HEK293 (cell line): ENCODE data around the gene THY1.

ENCODE experiments used
- GFI1B ChIP-seq: fragments of 450-650 bp; formaldehyde crosslinking; IDR thresholded peaks from 2 replicates; pipeline ENCODE4 v1.5.1; 2016; ENCODE audit warnings: missing biosample characterization, missing genetic modification characterization
- GLIS1 ChIP-seq: fragments of 450-650 bp; formaldehyde crosslinking; IDR thresholded peaks from 2 replicates; pipeline ENCODE4 v1.5.1; 2016; ENCODE audit warnings: missing biosample characterization, missing genetic modification characterization
- HOXD13 ChIP-seq: sonication (generic); formaldehyde crosslinking; IDR thresholded peaks from 2 replicates; pipeline ENCODE4 v1.8.0; 2022; ENCODE audit warnings: missing genetic modification reagents, borderline replicate concordance
- TCF7L2 ChIP-seq: IDR thresholded peaks from 2 replicates; pipeline ENCODE4 v1.6.1; 2011; ENCODE audit warnings: low read depth, mild to moderate bottlenecking, inconsistent platforms, low read length, moderate library complexity, borderline replicate concordance
- YY1 ChIP-seq: fragments of 450-650 bp; formaldehyde crosslinking; IDR thresholded peaks from 2 replicates; pipeline ENCODE4 v1.5.1; 2018; ENCODE audit warnings: missing biosample characterization, missing genetic modification characterization
- ZBTB20 ChIP-seq: fragments of 450-650 bp; formaldehyde crosslinking; IDR thresholded peaks from 2 replicates; pipeline ENCODE4 v1.5.1; 2016; ENCODE audit warnings: missing biosample characterization, missing genetic modification characterization
- ZFP37 ChIP-seq: fragments of 450-650 bp; formaldehyde crosslinking; IDR thresholded peaks from 2 replicates; pipeline ENCODE4 v1.5.1; 2016; ENCODE audit warnings: missing biosample characterization, missing genetic modification characterization
- ZFP41 ChIP-seq: fragments of 450-650 bp; formaldehyde crosslinking; IDR thresholded peaks from 2 replicates; pipeline ENCODE4 v1.5.1; 2016; ENCODE audit warnings: missing biosample characterization, missing genetic modification characterization, borderline replicate concordance
- ZIC2 ChIP-seq: fragments of 450-650 bp; formaldehyde crosslinking; IDR thresholded peaks from 2 replicates; pipeline ENCODE4 v1.5.1; 2016; ENCODE audit warnings: missing biosample characterization, missing genetic modification characterization
- ZNF10 ChIP-seq: fragments of 450-650 bp; formaldehyde crosslinking; IDR thresholded peaks from 2 replicates; pipeline ENCODE4 v1.5.1; 2017; ENCODE audit warnings: missing biosample characterization, missing genetic modification characterization
- ZNF114 ChIP-seq: fragments of 450-650 bp; formaldehyde crosslinking; IDR thresholded peaks from 2 replicates; pipeline ENCODE4 v1.5.0; 2017; ENCODE audit warnings: missing biosample characterization, missing genetic modification characterization
- ZNF16 ChIP-seq: fragments of 450-650 bp; formaldehyde crosslinking; IDR thresholded peaks from 2 replicates; pipeline ENCODE4 v1.5.1; 2016; ENCODE audit warnings: low read depth, missing biosample characterization, missing genetic modification characterization
- ZNF19 ChIP-seq: fragments of 450-650 bp; formaldehyde crosslinking; IDR thresholded peaks from 2 replicates; pipeline ENCODE4; 2016; ENCODE audit warnings: missing biosample characterization, missing genetic modification characterization, low read depth
- ZNF24 ChIP-seq: fragments of 450-650 bp; formaldehyde crosslinking; IDR thresholded peaks from 2 replicates; pipeline ENCODE4 v1.5.1; 2016; ENCODE audit warnings: missing biosample characterization, missing genetic modification characterization
- ZNF354C ChIP-seq: fragments of 450-650 bp; formaldehyde crosslinking; IDR thresholded peaks from 2 replicates; pipeline ENCODE4 v1.5.1; 2016; ENCODE audit warnings: missing biosample characterization, missing genetic modification characterization, low read depth, borderline replicate concordance
- ZNF473 ChIP-seq: fragments of 450-650 bp; formaldehyde crosslinking; IDR thresholded peaks from 2 replicates; pipeline ENCODE4 v1.5.1; 2017; ENCODE audit warnings: missing biosample characterization, missing genetic modification characterization
- ZNF510 ChIP-seq: fragments of 450-650 bp; formaldehyde crosslinking; IDR thresholded peaks from 2 replicates; pipeline ENCODE4 v1.5.1; 2018; ENCODE audit warnings: mild to moderate bottlenecking, missing genetic modification characterization, missing biosample characterization; ENCODE audit not compliant: insufficient replicate concordance
- ZNF549 ChIP-seq: fragments of 450-650 bp; IDR thresholded peaks from 2 replicates; pipeline ENCODE4 v1.5.1; 2018; ENCODE audit warnings: missing biosample characterization, missing genetic modification characterization, mild to moderate bottlenecking, inconsistent platforms, moderate library complexity
- ZNF555 ChIP-seq: fragments of 450-650 bp; formaldehyde crosslinking; conservative IDR thresholded peaks from 2 replicates; pipeline ENCODE4 v1.5.1; 2017; ENCODE audit warnings: missing biosample characterization, mild to moderate bottlenecking, missing genetic modification characterization, inconsistent platforms
- ZNF776 ChIP-seq: fragments of 450-650 bp; formaldehyde crosslinking; IDR thresholded peaks from 2 replicates; pipeline ENCODE4 v1.5.0; 2017; ENCODE audit warnings: missing biosample characterization, missing genetic modification characterization, borderline replicate concordance
- ZNF792 ChIP-seq: fragments of 450-650 bp; formaldehyde crosslinking; IDR thresholded peaks from 2 replicates; pipeline ENCODE4 v1.5.1; 2016; ENCODE audit warnings: missing biosample characterization, missing genetic modification characterization
- ZSCAN16 ChIP-seq: fragments of 450-650 bp; formaldehyde crosslinking; IDR thresholded peaks from 2 replicates; pipeline ENCODE4 v1.5.1; 2016; ENCODE audit warnings: missing biosample characterization, missing genetic modification characterization
- TF ChIP-seq, protein P1 (sequence below): fragments of 450-650 bp; formaldehyde crosslinking; IDR thresholded peaks from 2 replicates; pipeline ENCODE4 v1.5.1; 2016; ENCODE audit warnings: missing biosample characterization, missing genetic modification characterization
- TF ChIP-seq, protein P2 (sequence below): fragments of 450-650 bp; formaldehyde crosslinking; IDR thresholded peaks from 2 replicates; pipeline ENCODE4 v1.5.1; 2016; ENCODE audit warnings: missing biosample characterization, missing genetic modification characterization
- TF ChIP-seq, protein P3 (sequence below): fragments of 450-650 bp; formaldehyde crosslinking; optimal IDR thresholded peaks from 2 replicates; pipeline ENCODE3; 2016; ENCODE audit warnings: missing biosample characterization, mild to moderate bottlenecking, missing genetic modification characterization
- TF ChIP-seq, protein P4 (sequence below): fragments of 450-650 bp; formaldehyde crosslinking; conservative IDR thresholded peaks from 2 replicates; pipeline ENCODE4 v1.5.1; 2016; ENCODE audit warnings: low read depth, missing biosample characterization, missing genetic modification characterization
- TF ChIP-seq, protein P5 (sequence below): fragments of 450-650 bp; formaldehyde crosslinking; IDR thresholded peaks from 2 replicates; pipeline ENCODE4 v1.5.1; 2016; ENCODE audit warnings: missing biosample characterization, missing genetic modification characterization
- TF ChIP-seq, protein P6 (sequence below): fragments of 450-650 bp; formaldehyde crosslinking; IDR thresholded peaks from 2 replicates; pipeline ENCODE4 v1.5.1; 2016; ENCODE audit warnings: missing biosample characterization, missing genetic modification characterization

THY1 gene

DNA sequence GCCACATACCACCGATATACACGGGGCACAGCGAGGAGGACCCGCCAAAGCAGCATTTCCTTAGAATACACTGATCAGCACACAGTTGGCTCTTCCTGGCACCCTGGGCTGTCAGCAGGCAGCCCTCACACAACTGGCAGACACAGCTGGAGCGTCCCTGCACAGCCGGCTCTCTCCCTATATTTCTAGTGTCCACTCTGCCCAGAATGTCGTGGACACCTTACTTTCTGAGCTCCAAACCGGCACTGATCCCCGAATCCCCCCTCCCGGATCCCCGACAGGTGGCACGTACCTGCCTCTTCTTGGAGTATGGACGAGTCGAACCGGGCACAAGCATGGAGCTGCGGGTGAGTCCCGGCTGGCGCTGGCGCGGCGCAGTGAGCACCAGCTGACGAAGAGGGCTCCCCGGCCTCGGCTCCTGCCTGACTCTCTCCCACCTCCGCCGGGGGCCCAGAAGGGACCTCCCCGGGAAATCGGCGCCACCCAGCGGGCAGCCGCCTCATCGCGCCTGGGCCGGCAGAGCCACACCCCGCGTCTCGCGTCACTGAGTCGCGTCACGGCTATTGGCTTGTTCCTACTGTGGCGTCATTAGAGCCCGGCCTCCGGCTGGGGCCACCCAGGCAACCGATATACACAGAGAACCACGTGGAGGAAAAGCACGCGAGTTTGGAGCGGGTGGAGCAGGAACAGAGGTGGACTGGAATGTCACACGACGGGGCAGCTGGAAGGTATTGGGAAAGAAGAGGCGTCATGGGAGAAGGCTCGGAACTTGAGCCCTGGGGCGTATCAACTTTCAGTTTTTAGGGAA, 41.6 kb downstream of the THY1 start, which contains the start of gene USP2 (continued):
- TF ChIP-seq, protein P1, sequence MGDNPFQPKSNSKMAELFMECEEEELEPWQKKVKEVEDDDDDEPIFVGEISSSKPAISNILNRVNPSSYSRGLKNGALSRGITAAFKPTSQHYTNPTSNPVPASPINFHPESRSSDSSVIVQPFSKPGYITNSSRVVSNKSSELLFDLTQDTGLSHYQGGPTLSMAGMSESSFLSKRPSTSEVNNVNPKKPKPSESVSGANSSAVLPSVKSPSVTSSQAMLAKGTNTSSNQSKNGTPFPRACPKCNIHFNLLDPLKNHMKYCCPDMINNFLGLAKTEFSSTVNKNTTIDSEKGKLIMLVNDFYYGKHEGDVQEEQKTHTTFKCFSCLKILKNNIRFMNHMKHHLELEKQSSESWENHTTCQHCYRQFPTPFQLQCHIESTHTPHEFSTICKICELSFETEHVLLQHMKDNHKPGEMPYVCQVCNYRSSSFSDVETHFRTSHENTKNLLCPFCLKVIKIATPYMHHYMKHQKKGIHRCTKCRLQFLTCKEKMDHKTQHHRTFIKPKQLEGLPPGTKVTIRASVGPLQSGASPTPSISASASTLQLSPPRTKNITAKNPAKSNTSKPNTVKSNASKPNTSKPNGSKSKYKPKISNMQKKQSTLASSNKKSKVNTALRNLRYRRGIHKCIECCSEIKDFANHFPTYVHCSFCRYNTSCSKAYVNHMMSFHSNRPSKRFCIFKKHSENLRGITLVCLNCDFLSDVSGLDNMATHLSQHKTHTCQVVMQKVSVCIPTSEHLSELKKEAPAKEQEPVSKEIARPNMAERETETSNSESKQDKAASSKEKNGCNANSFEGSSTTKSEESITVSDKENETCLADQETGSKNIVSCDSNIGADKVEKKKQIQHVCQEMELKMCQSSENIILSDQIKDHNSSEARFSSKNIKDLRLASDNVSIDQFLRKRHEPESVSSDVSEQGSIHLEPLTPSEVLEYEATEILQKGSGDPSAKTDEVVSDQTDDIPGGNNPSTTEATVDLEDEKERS (tag by site-specific recombination), result no peak
- TF ChIP-seq ZNF354C (tag by site-specific recombination) (no peak), ZNF549 (tag by site-specific recombination) (no peak), ZNF114 (tag by site-specific recombination) (no peak), ZFP37 (tag by site-specific recombination) (no peak; the same call in 1 of the 2 replicates), ZNF792 (tag by site-specific recombination) (no peak), ZNF555 (tag by site-specific recombination) (no peak), ZIC2 (tag by site-specific recombination) (peak; percentile 90), ZNF510 (no peak), ZSCAN16 (no peak), ZNF19 (tag by site-specific recombination) (no peak), GFI1B (no peak), ZFP41 (no peak), YY1 (tag by site-specific recombination) (no peak), ZNF10 (no peak), ZNF16 (tag by site-specific recombination) (no peak), GLIS1 (peak; percentile 86), TCF7L2 (no peak), ZNF24 (tag by site-specific recombination) (no peak), ZNF776 (tag by site-specific recombination) (no peak), ZNF473 (no peak), ZBTB20 (tag by site-specific recombination) (peak; percentile 97), HOXD13 (CRISPR knock-in tag) (no peak)
- TF ChIP-seq, protein P2, sequence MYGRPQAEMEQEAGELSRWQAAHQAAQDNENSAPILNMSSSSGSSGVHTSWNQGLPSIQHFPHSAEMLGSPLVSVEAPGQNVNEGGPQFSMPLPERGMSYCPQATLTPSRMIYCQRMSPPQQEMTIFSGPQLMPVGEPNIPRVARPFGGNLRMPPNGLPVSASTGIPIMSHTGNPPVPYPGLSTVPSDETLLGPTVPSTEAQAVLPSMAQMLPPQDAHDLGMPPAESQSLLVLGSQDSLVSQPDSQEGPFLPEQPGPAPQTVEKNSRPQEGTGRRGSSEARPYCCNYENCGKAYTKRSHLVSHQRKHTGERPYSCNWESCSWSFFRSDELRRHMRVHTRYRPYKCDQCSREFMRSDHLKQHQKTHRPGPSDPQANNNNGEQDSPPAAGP (tag by site-specific recombination), result peak; percentile 51; the same call in 1 of the 2 replicates
- TF ChIP-seq, protein P3, sequence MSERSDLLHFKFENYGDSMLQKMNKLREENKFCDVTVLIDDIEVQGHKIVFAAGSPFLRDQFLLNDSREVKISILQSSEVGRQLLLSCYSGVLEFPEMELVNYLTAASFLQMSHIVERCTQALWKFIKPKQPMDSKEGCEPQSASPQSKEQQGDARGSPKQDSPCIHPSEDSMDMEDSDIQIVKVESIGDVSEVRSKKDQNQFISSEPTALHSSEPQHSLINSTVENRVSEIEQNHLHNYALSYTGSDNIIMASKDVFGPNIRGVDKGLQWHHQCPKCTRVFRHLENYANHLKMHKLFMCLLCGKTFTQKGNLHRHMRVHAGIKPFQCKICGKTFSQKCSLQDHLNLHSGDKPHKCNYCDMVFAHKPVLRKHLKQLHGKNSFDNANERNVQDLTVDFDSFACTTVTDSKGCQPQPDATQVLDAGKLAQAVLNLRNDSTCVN, result peak; percentile 26
- TF ChIP-seq, protein P4, sequence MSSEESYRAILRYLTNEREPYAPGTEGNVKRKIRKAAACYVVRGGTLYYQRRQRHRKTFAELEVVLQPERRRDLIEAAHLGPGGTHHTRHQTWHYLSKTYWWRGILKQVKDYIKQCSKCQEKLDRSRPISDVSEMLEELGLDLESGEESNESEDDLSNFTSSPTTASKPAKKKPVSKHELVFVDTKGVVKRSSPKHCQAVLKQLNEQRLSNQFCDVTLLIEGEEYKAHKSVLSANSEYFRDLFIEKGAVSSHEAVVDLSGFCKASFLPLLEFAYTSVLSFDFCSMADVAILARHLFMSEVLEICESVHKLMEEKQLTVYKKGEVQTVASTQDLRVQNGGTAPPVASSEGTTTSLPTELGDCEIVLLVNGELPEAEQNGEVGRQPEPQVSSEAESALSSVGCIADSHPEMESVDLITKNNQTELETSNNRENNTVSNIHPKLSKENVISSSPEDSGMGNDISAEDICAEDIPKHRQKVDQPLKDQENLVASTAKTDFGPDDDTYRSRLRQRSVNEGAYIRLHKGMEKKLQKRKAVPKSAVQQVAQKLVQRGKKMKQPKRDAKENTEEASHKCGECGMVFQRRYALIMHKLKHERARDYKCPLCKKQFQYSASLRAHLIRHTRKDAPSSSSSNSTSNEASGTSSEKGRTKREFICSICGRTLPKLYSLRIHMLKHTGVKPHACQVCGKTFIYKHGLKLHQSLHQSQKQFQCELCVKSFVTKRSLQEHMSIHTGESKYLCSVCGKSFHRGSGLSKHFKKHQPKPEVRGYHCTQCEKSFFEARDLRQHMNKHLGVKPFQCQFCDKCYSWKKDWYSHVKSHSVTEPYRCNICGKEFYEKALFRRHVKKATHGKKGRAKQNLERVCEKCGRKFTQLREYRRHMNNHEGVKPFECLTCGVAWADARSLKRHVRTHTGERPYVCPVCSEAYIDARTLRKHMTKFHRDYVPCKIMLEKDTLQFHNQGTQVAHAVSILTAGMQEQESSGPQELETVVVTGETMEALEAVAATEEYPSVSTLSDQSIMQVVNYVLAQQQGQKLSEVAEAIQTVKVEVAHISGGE, result no peak
- TF ChIP-seq, protein P5, sequence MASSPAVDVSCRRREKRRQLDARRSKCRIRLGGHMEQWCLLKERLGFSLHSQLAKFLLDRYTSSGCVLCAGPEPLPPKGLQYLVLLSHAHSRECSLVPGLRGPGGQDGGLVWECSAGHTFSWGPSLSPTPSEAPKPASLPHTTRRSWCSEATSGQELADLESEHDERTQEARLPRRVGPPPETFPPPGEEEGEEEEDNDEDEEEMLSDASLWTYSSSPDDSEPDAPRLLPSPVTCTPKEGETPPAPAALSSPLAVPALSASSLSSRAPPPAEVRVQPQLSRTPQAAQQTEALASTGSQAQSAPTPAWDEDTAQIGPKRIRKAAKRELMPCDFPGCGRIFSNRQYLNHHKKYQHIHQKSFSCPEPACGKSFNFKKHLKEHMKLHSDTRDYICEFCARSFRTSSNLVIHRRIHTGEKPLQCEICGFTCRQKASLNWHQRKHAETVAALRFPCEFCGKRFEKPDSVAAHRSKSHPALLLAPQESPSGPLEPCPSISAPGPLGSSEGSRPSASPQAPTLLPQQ (tag by site-specific recombination), result peak; percentile 92
- TF ChIP-seq, protein P6, sequence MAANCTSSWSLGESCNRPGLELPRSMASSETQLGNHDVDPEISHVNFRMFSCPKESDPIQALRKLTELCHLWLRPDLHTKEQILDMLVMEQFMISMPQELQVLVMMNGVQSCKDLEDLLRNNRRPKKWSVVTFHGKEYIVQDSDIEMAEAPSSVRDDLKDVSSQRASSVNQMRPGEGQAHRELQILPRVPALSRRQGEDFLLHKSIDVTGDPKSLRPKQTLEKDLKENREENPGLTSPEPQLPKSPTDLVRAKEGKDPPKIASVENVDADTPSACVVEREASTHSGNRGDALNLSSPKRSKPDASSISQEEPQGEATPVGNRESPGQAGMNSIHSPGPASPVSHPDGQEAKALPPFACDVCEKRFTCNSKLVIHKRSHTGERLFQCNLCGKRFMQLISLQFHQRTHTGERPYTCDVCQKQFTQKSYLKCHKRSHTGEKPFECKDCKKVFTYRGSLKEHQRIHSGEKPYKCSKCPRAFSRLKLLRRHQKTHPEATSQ (tag by site-specific recombination), result no peak
